ENCODE results near the gene MORN5. TPM values are rescaled to one million over a fixed set of nuclear protein-coding genes. Genes with fewer than 3 reads are reported as not detected.
A peak's percentile ranks its signal among the peaks of the same experiment; 100 is the strongest.

The MORN5 gene
- total RNA-seq, 1 experiment from 2014 or later = not detected

DNA sequence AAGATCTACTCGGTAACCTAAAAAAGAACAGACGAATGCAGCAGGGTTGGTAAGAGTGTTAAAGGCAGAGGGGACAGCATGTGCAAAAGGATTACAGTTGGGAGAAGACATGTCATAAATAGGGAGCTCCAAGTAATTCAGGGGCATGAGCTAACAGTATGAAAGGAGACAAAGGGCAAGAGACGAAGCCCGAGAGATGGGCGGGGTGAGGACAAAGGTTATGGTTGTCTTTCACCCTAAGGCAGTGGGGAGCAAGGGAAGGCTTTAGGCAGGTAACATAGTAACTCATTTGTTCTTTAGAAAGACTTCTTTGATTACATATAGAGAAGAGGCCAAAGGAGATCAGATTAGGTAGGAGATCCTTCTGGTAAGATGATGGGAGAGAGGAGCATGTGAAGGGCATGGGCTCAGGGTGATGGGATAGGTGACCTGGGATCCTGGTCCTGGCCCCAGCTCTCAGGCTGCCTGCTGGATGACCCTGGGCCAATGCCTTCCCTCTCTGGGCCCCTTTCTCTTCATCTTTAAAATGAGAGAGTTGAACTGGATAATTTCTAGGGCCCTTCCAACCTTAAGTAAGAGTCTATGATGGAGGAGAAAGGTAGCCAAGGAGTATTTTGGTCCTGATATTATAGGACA lies 19.5 kb downstream of the MORN5 start:
- ATAC-seq = no peak
- intact Hi-C loops (cut with micrococcal nuclease; ENCODE audit: unreplicated experiment) (no loop called here), in situ Hi-C loops (cut with HindIII; ENCODE audit: low pct_unique_long_range_greater_than_20kb, low sequenced_read_pairs) (no loop called here)
- Histone ChIP-seq H3K4me3 (ENCODE audit: low read depth in 2 of 2, low read length in 2 of 2) (no peak overlapping the region), H3K4me1 (ENCODE audit: control insufficient read depth, insufficient read depth, low read length) (no peaks in the 10 kb centered on the region; the same call in 1 of the 2 replicates), H3K9me3 (ENCODE audit: control insufficient read depth, insufficient read depth, low read depth, low read length) (no peaks in the 10 kb centered on the region), H3K27me3 (ENCODE audit: control insufficient read depth, insufficient read depth, low read length) (peaks cover 3% of the 10 kb centered on the region; the same call in 1 of the 2 replicates), H3K36me3 (ENCODE audit: control insufficient read depth, insufficient read depth, low read length) (no peaks in the 10 kb centered on the region), H3K27ac (ENCODE audit: low read length) (no peak overlapping the region)
- POLR2A ChIA-PET = no interaction called here
- TF ChIP-seq TCF7L2 (IDR thresholded peaks at IDR 0.05; ENCODE audit: low read depth, low read length) = no peak
- TF ChIP-seq SIN3A (IDR thresholded peaks at IDR 0.05; ENCODE audit: borderline replicate concordance, insufficient read depth, low read depth, low read length) = no peak
- TF ChIP-seq, protein P1, sequence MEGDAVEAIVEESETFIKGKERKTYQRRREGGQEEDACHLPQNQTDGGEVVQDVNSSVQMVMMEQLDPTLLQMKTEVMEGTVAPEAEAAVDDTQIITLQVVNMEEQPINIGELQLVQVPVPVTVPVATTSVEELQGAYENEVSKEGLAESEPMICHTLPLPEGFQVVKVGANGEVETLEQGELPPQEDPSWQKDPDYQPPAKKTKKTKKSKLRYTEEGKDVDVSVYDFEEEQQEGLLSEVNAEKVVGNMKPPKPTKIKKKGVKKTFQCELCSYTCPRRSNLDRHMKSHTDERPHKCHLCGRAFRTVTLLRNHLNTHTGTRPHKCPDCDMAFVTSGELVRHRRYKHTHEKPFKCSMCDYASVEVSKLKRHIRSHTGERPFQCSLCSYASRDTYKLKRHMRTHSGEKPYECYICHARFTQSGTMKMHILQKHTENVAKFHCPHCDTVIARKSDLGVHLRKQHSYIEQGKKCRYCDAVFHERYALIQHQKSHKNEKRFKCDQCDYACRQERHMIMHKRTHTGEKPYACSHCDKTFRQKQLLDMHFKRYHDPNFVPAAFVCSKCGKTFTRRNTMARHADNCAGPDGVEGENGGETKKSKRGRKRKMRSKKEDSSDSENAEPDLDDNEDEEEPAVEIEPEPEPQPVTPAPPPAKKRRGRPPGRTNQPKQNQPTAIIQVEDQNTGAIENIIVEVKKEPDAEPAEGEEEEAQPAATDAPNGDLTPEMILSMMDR (IDR thresholded peaks at IDR 0.05) = no peak
- TF ChIP-seq, protein P2, sequence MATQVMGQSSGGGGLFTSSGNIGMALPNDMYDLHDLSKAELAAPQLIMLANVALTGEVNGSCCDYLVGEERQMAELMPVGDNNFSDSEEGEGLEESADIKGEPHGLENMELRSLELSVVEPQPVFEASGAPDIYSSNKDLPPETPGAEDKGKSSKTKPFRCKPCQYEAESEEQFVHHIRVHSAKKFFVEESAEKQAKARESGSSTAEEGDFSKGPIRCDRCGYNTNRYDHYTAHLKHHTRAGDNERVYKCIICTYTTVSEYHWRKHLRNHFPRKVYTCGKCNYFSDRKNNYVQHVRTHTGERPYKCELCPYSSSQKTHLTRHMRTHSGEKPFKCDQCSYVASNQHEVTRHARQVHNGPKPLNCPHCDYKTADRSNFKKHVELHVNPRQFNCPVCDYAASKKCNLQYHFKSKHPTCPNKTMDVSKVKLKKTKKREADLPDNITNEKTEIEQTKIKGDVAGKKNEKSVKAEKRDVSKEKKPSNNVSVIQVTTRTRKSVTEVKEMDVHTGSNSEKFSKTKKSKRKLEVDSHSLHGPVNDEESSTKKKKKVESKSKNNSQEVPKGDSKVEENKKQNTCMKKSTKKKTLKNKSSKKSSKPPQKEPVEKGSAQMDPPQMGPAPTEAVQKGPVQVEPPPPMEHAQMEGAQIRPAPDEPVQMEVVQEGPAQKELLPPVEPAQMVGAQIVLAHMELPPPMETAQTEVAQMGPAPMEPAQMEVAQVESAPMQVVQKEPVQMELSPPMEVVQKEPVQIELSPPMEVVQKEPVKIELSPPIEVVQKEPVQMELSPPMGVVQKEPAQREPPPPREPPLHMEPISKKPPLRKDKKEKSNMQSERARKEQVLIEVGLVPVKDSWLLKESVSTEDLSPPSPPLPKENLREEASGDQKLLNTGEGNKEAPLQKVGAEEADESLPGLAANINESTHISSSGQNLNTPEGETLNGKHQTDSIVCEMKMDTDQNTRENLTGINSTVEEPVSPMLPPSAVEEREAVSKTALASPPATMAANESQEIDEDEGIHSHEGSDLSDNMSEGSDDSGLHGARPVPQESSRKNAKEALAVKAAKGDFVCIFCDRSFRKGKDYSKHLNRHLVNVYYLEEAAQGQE (IDR thresholded peaks at IDR 0.05; ENCODE audit: insufficient read depth in 1 of 2, low read depth in 2 of 2, low read length in 1 of 2) = no peak
- TF ChIP-seq POLR2AphosphoS5 (IDR thresholded peaks at IDR 0.05; ENCODE audit: low read depth, low read length) = no peak
- BruUV-seq (replicated peaks) = no TSS peak
- CTCF ChIA-PET = no interaction called here
- DNase-seq (ENCODE audit: low read depth, low spot score) = no peak

DNA sequence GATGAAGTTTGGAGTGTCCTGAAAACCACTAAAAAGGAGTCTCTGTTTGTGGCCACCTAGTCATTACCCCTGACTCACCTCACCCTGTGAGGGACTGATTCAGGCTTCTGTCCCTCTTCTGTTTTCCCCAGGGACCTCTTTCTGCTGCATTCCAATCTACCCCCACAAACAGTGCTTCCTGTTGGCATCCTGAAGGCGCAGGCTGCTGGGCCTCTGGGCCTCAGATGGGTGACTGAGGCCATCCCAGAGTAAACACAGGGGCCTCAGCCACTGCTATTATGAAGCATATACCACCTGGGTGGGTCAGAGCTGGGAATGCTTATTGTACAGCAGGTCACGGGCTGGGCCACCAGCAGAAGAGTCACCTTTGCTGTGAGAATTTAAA lies 20.0 kb downstream of the MORN5 start:
- H3K27ac ChIP-seq (ENCODE audit: low read length) = no peak overlapping the region

GRCh38 chr9:122180633-122181032 lies 20.9 kb downstream of the MORN5 start:
- H3K36me3 ChIP-seq (ENCODE audit: control insufficient read depth, insufficient read depth, low read length) = no peaks in the 10 kb centered on the region
- ATAC-seq = no peak
- intact Hi-C loops (cut with micrococcal nuclease; ENCODE audit: unreplicated experiment) (no loop called here), in situ Hi-C loops (cut with HindIII; ENCODE audit: low pct_unique_long_range_greater_than_20kb, low sequenced_read_pairs) (no loop called here)
- no peaks in the 10 kb centered on the region for H3K9me3 ChIP-seq (ENCODE audit: control insufficient read depth, insufficient read depth, low read depth, low read length)
- H3K4me1 ChIP-seq (ENCODE audit: control insufficient read depth, insufficient read depth, low read length) = no peaks in the 10 kb centered on the region; the same call in 1 of the 2 replicates
- no peak overlapping the region for H3K27ac ChIP-seq (ENCODE audit: low read length)
- POLR2A ChIA-PET = no interaction called here
- BruUV-seq (replicated peaks) = no TSS peak
- CTCF ChIA-PET = no interaction called here
- H3K4me3 ChIP-seq (ENCODE audit: low read depth in 2 of 2, low read length in 2 of 2) = no peak overlapping the region
- 0 out of 2 replicates have a peak, but pooled peaks cover 3% of the 10 kb centered on the region for H3K27me3 ChIP-seq (ENCODE audit: control insufficient read depth, insufficient read depth, low read length)
- DNase-seq (ENCODE audit: low read depth, low spot score) = peak; percentile 43
- TF ChIP-seq SIN3A (IDR thresholded peaks at IDR 0.05; ENCODE audit: borderline replicate concordance, insufficient read depth, low read depth, low read length) = no peak
- TF ChIP-seq, protein P2 (IDR thresholded peaks at IDR 0.05; ENCODE audit: insufficient read depth in 1 of 2, low read depth in 2 of 2, low read length in 1 of 2) = no peak
- no peak for TF ChIP-seq TCF7L2 (IDR thresholded peaks at IDR 0.05; ENCODE audit: low read depth, low read length)
- TF ChIP-seq POLR2AphosphoS5 (IDR thresholded peaks at IDR 0.05; ENCODE audit: low read depth, low read length) = no peak
- TF ChIP-seq, protein P1 (IDR thresholded peaks at IDR 0.05) = no peak

More for the DNA sequence above, 20.0 kb downstream of the MORN5 start:
- Histone ChIP-seq H3K9me3 (ENCODE audit: control insufficient read depth, insufficient read depth, low read depth, low read length) (no peaks in the 10 kb centered on the region), H3K36me3 (ENCODE audit: control insufficient read depth, insufficient read depth, low read length) (no peaks in the 10 kb centered on the region), H3K27me3 (ENCODE audit: control insufficient read depth, insufficient read depth, low read length) (peaks cover 3% of the 10 kb centered on the region; the same call in 1 of the 2 replicates), H3K4me3 (ENCODE audit: low read depth in 2 of 2, low read length in 2 of 2) (no peak overlapping the region), H3K4me1 (ENCODE audit: control insufficient read depth, insufficient read depth, low read length) (no peaks in the 10 kb centered on the region; the same call in 1 of the 2 replicates)
- ATAC-seq (no peak), DNase-seq (ENCODE audit: low read depth, low spot score) (no peak)
- in situ Hi-C loops (cut with HindIII; ENCODE audit: low pct_unique_long_range_greater_than_20kb, low sequenced_read_pairs) (no loop called here), intact Hi-C loops (cut with micrococcal nuclease; ENCODE audit: unreplicated experiment) (no loop called here)
- ChIA-PET POLR2A (no interaction called here), CTCF (no interaction called here)
- BruUV-seq (replicated peaks) = no TSS peak
- TF ChIP-seq TCF7L2 (IDR thresholded peaks at IDR 0.05; ENCODE audit: low read depth, low read length) (no peak), POLR2AphosphoS5 (IDR thresholded peaks at IDR 0.05; ENCODE audit: low read depth, low read length) (no peak)

Measured in Panc1 (cell line).